GM12878 (cell line): ENCODE measurements around the gene DMAC2. TPM values are rescaled to one million over a fixed set of nuclear protein-coding genes. Genes with fewer than 3 reads are reported as not detected.
A peak's percentile ranks its signal among the peaks of the same experiment; 100 is the strongest.

Source experiments
- ATAC-seq: fragments of 200-7000 bp; cut with Tn5 transposase; 3 replicates; pipeline ENCODE4 v1.9.1; 2020; ENCODE audit warnings: mild to moderate bottlenecking, moderate library complexity
- Bru-seq: library from RNA; stranded (reverse); fragments of 400-500 nt; gene quantifications from one replicate; lab custom pipeline; 2021; lab: Mats Ljungman, UMichigan
- BruChase-seq, 2 experiments: library from RNA; stranded (reverse); fragments of 400-500 nt; gene quantifications; one replicate each; lab custom pipeline; 2021; lab: Mats Ljungman, UMichigan
- BruUV-seq: library from RNA; stranded (reverse); fragments of 400-500 nt; replicated peaks from 2 replicates; lab custom pipeline; 2021; lab: Mats Ljungman, UMichigan
- CTCF ChIA-PET: fragments of 300-600 bp; sonication (Branson Sonifier 250); formaldehyde crosslinking; extraction: SDS; loops from one replicate; lab custom pipeline; 2021; ENCODE audit warnings: inconsistent platforms; lab: Yijun Ruan, JAX
- POLR2A ChIA-PET: fragments of 350-600 bp; formaldehyde crosslinking; extraction: SDS; loops from one replicate; lab custom pipeline; 2021; ENCODE audit warnings: inconsistent platforms; lab: Charles Lee
- RAD21 ChIA-PET: fragments of 300-600 bp; sonication (Branson Sonifier 250); formaldehyde crosslinking; loops from one replicate; lab custom pipeline; 2023; ENCODE audit warnings: antibody characterized with exemption; ENCODE audit not compliant: unreplicated experiment; lab: Charles Lee
- SMC1A ChIA-PET: fragments of 300-600 bp; sonication (Branson Sonifier 250); formaldehyde crosslinking; loops from one replicate; lab custom pipeline; 2023; ENCODE audit not compliant: unreplicated experiment, uncharacterized antibody; lab: Charles Lee
- DNase-seq: peaks from one replicate; pipeline ENCODE4 v3.0.0-alpha.2; 2011; ENCODE audit warnings: low read depth, low spot score
- FAIRE-seq: peaks from 3 replicates; lab custom pipeline; 2011; peaks lifted over from hg19 to GRCh38; lab: Jason Lieb, UNC
- H2AFZ ChIP-seq: 2 replicates; pipeline ENCODE4 v1.6.0; 2011; ENCODE audit warnings: low read depth, low read length, control low read depth; ENCODE audit not compliant: control insufficient read depth
- H3K27ac ChIP-seq: 2 replicates; pipeline ENCODE4 v1.5.1; 2011; ENCODE audit warnings: control low read depth; ENCODE audit not compliant: control insufficient read depth, insufficient read depth
- H3K27me3 ChIP-seq, 2 experiments: replicated peaks in 1 of 2; 2 replicates each; pipeline versions ENCODE4 v1.6.0 to v1.6.1; 2011; ENCODE audit warnings: low read length in 1 of 2; ENCODE audit not compliant: control insufficient read depth in 2 of 2, insufficient read depth in 2 of 2
- H3K36me3 ChIP-seq, 2 experiments: 2 replicates each; pipeline ENCODE4 v1.5.1; 2011; ENCODE audit warnings: low read length in 1 of 2; ENCODE audit not compliant: control insufficient read depth in 2 of 2, insufficient read depth in 2 of 2
- H3K4me1 ChIP-seq: 2 replicates; pipeline ENCODE4 v1.6.1; 2011; ENCODE audit warnings: mild to moderate bottlenecking, low read length, moderate library complexity, mixed read lengths; ENCODE audit not compliant: control insufficient read depth, insufficient read depth
- H3K4me2 ChIP-seq: 2 replicates; pipeline ENCODE4 v1.6.0; 2011; ENCODE audit warnings: control low read depth; ENCODE audit not compliant: control insufficient read depth, insufficient read depth
- H3K4me3 ChIP-seq: fragments of 200-600 bp; sonication (generic); 2 replicates; pipeline ENCODE4 v1.5.1; 2016
- H3K79me2 ChIP-seq: 2 replicates; pipeline ENCODE4 v1.6.0; 2011; ENCODE audit warnings: low read length; ENCODE audit not compliant: control insufficient read depth, insufficient read depth
- H3K9ac ChIP-seq: 2 replicates; pipeline ENCODE4 v1.8.0; 2011; ENCODE audit warnings: low read length, control low read depth, mixed read lengths; ENCODE audit not compliant: control insufficient read depth, insufficient read depth
- H3K9me3 ChIP-seq: replicated peaks from 3 replicates; pipeline ENCODE4 v1.5.1; 2011; ENCODE audit warnings: mild to moderate bottlenecking, low read length; ENCODE audit not compliant: control insufficient read depth, insufficient read depth
- H4K20me1 ChIP-seq: 2 replicates; pipeline ENCODE4 v1.6.0; 2011; ENCODE audit not compliant: control insufficient read depth, insufficient read depth
- ASH2L ChIP-seq: fragments of 300-600, 200-600 bp; sonication (generic); IDR thresholded peaks from 2 replicates; pipeline ENCODE4 v1.6.1; 2017; ENCODE audit warnings: low read depth, mild to moderate bottlenecking, borderline replicate concordance
- ATF7 ChIP-seq: fragments of 450-650 bp; IDR thresholded peaks from 2 replicates; pipeline ENCODE4 v1.6.1; 2016; ENCODE audit warnings: low read depth, mild to moderate bottlenecking
- CBX5 ChIP-seq: sonication (generic); IDR thresholded peaks from 2 replicates; pipeline ENCODE4 v1.6.1; 2016; ENCODE audit warnings: low read depth, moderate library complexity, mild to moderate bottlenecking, inconsistent platforms
- HDAC6 ChIP-seq: fragments of 200-600 bp; sonication (generic); IDR thresholded peaks from one replicate; pipeline ENCODE4 v1.8.0; 2017; ENCODE audit warnings: antibody characterized with exemption; ENCODE audit not compliant: unreplicated experiment
- LARP7 ChIP-seq: fragments of 450-650 bp; IDR thresholded peaks from 2 replicates; pipeline ENCODE4 v1.6.1; 2017; ENCODE audit warnings: mild to moderate bottlenecking
- PKNOX1 ChIP-seq: fragments of 450-650 bp; IDR thresholded peaks from 2 replicates; pipeline ENCODE4 v1.6.1; 2016; ENCODE audit warnings: mild to moderate bottlenecking
- POLR2AphosphoS5 ChIP-seq: IDR thresholded peaks from 2 replicates; pipeline ENCODE4 v1.6.1; 2011; ENCODE audit warnings: mild to moderate bottlenecking, low read length, inconsistent platforms
- SREBF2 ChIP-seq: IDR thresholded peaks from 2 replicates; pipeline ENCODE4 v1.6.1; 2012; ENCODE audit warnings: mild to moderate bottlenecking, low read length
- SRF ChIP-seq, 2 experiments: IDR thresholded peaks; 2 replicates each; pipeline ENCODE4 v1.6.1; 2011; ENCODE audit warnings: low read depth in 2 of 2, low read length in 2 of 2, mild to moderate bottlenecking in 1 of 2, moderate library complexity in 1 of 2
- YBX1 ChIP-seq: fragments of 450-650 bp; IDR thresholded peaks from 2 replicates; pipeline ENCODE4 v1.6.1; 2016; ENCODE audit warnings: antibody characterized with exemption
- ZBTB33 ChIP-seq: fragments of 450-650 bp; IDR thresholded peaks from 2 replicates; pipeline ENCODE4 v1.6.1; 2017; ENCODE audit warnings: mild to moderate bottlenecking
- ZNF384 ChIP-seq: IDR thresholded peaks from 2 replicates; pipeline ENCODE4 v1.6.1; 2012; ENCODE audit warnings: low read depth, mild to moderate bottlenecking, low read length, improper control_type of control experiment, borderline replicate concordance
- ZZZ3 ChIP-seq: IDR thresholded peaks from 2 replicates; pipeline ENCODE4 v1.6.1; 2011; ENCODE audit warnings: low read depth; ENCODE audit not compliant: control insufficient read depth, insufficient read length
- WGBS: methylation state at CpG from one replicate; pipeline ENCODE4 v1.1.6; 2016; ENCODE audit warnings: low lambda C conversion rate; ENCODE audit not compliant: insufficient replicate concordance, insufficient coverage; ENCODE audit errors: missing lambda C conversion rate; 5-methylcytosine and 5-hydroxymethylcytosine counted together
- in situ Hi-C: fragments of 300-500 bp; cut with MboI; formaldehyde crosslinking; loops from 9 replicates; pipeline ENCODE4 v1.14.3; 2018; ENCODE audit warnings: mixed read lengths
- intact Hi-C: fragments of 100-400 bp; cut with micrococcal nuclease; formaldehyde crosslinking; loops from one replicate; pipeline ENCODE4 v1.14.2; 2022; ENCODE audit not compliant: unreplicated experiment
- long read RNA-seq, 2 experiments: library from polyadenylated mRNA; unstranded; transcript quantifications; one replicate each; pipeline ENCODE4 v2.0.0, GENCODE V29; 2019 to 2020
- polyA minus RNA-seq, 3 experiments: library from RNA; depleted of rRNA, polyadenylated mRNA; stranded (reverse); fragments of >200 nt; gene quantifications; 2 replicates each; pipeline ENCODE4 v1.2.3, GENCODE V29; 2011
- polyA plus RNA-seq, 11 experiments: library from polyadenylated mRNA; depleted of rRNA in 4 of 11; unstranded in 6 of 11; stranded (reverse) in 5 of 11; fragments of >200 nt; fragmentation: Nextera tagmentation in 4 of 11; fragmentation: Illumina TruSeq in 1 of 11; extraction: Ambion mirVana in 4 of 11; extraction: Trizol in 1 of 11; gene quantifications; 1 replicate in 1 of 11; 2 replicates in 10 of 11; pipeline versions ENCODE4 v1.2.1 to v1.2.3, GENCODE V29; 2011 to 2016; ENCODE audit warnings: inconsistent platforms in 2 of 11, missing spikeins in 2 of 11, low read depth in 1 of 11
- total RNA-seq, 4 experiments: library from RNA; depleted of rRNA in 3 of 4; stranded (reverse); fragments of >200 nt in 3 of 4; fragmentation: Illumina TruSeq in 1 of 4; extraction: Trizol in 1 of 4; gene quantifications; 2 replicates each; pipeline versions ENCODE4 v1.2.1 to v1.2.3, GENCODE V29; 2013 to 2021

DMAC2 gene
- total RNA-seq (2013; cell fraction: nucleolus; rRNA removed): 10.3 and 10.4 TPM in 2 replicates
- total RNA-seq (2014; rRNA removed): 43.1 and 43.2 TPM in 2 replicates
- total RNA-seq (2014; rRNA removed; fragmentation: Illumina TruSeq; extraction: Trizol): 30.4 and 35.3 TPM in 2 replicates
- 45.6 and 48.3 TPM in 2 replicates for total RNA-seq (2021)
- 20.5 TPM for polyA plus RNA-seq (2011; ENCODE audit: low read depth)
- polyA plus RNA-seq (2011; rRNA removed): 34.0 and 42.2 TPM in 2 replicates
- polyA plus RNA-seq (2011; cell fraction: cytosol; rRNA removed): 74.4 and 76.4 TPM in 2 replicates
- 39.3 and 47.7 TPM in 2 replicates for polyA plus RNA-seq (2011; cell fraction: nucleus; rRNA removed)
- 31.8 and 38.7 TPM in 2 replicates for polyA plus RNA-seq (2012)
- 17.9 and 38.1 TPM in 2 replicates for polyA plus RNA-seq (2014; fragmentation: Illumina TruSeq; extraction: Trizol)
- polyA plus RNA-seq (2014; fragmentation: Nextera tagmentation; extraction: Ambion mirVana): 10 to 100 TPM; 10.8 to 14.8 TPM
- polyA plus RNA-seq (2014; rRNA removed): 52.7 and 57.2 TPM in 2 replicates
- 10 to 100 TPM; 45.4 to 54.3 TPM for polyA plus RNA-seq (2016; fragmentation: Nextera tagmentation; extraction: Ambion mirVana)
- 39.6 and 53.1 TPM in 2 replicates for polyA minus RNA-seq (2011; rRNA and poly(A)+ RNA removed)
- 20.3 and 20.7 TPM in 2 replicates for polyA minus RNA-seq (2011; cell fraction: cytosol; rRNA and poly(A)+ RNA removed)
- 5.3 and 8.1 TPM in 2 replicates for polyA minus RNA-seq (2011; cell fraction: nucleus; rRNA and poly(A)+ RNA removed)
- Bru-seq, nascent RNA: percentile 71 among the genes with signal in this experiment
- percentile 77 among the genes with signal in this experiment for BruChase-seq, experiment 1, labeled RNA remaining after a 6-hour chase
- percentile 71 among the genes with signal in this experiment for BruChase-seq, experiment 2, labeled RNA remaining after a 2-hour chase
- long read RNA-seq, experiment 1, transcript DMAC2-204 (4 exons, 1,454 nt): minor isoform, 5 of 50 reads
- long read RNA-seq, experiment 1, transcript DMAC2-208 (5 exons, 979 nt): minor isoform, 7 of 50 reads
- long read RNA-seq, experiment 1, transcript DMAC2-201 (6 exons, 1,692 nt): major isoform, 19 of 50 reads
- long read RNA-seq, experiment 1, partial matches to known transcripts: 8 of 50 reads
- long read RNA-seq, experiment 1, other reads (novel, unspliced or antisense): 4 of 50 reads
- long read RNA-seq, experiment 2, transcript DMAC2-208 (5 exons, 979 nt): minor isoform, 25 of 100 reads
- long read RNA-seq, experiment 2, transcript DMAC2-204 (4 exons, 1,454 nt): minor isoform, 7 of 100 reads
- long read RNA-seq, experiment 2, transcript DMAC2-210 (5 exons, 1,622 nt): minor isoform, 8 of 100 reads
- long read RNA-seq, experiment 2, transcript DMAC2-201 (6 exons, 1,692 nt): major isoform, 49 of 100 reads
- long read RNA-seq, experiment 2, partial matches to known transcripts: 2 of 100 reads
- long read RNA-seq, experiment 2, other reads (novel, unspliced or antisense): 6 of 100 reads

- in situ Hi-C loops: loop anchor here (10.0 kb wide), 2 partner anchors 95 to 135 kb away; partner anchors contain the start of gene CEACAM21
- WGBS: under 1% methylated on average over 40 of the region's 40 CpGs
- RAD21 ChIA-PET: interaction anchor here (0.6 to 1.7 kb wide), 16 partner anchors 9 to 235 kb away, joined by 3 to 14 read pairs (median 4); partner anchors contain the start of genes B3GNT8 and B9D2
- peak; percentile 98 for ATAC-seq
- peak within 1 kb of the TSS; percentile 85 for H3K27ac ChIP-seq
- intact Hi-C loops: loop anchor here (5.0 kb wide), 1 partner anchor 237 kb away; no protein-coding TSS in a partner anchor
- peak within 1 kb of the TSS; percentile 92 for H3K4me3 ChIP-seq
- H3K79me2 ChIP-seq: peaks cover 2% of the 10 kb centered on the region
- POLR2A ChIA-PET: interaction anchor here (0.5 to 1.6 kb wide), 12 partner anchors 11 to 819 kb away, joined by 3 to 7 read pairs (median 3); partner anchors contain the start of genes CCDC97, CEACAM21 and HNRNPUL1
- no peaks in the 10 kb centered on the region; the same call in 1 of the 2 replicates for H3K4me1 ChIP-seq
- peak; percentile 99 for FAIRE-seq
- peak within 1 kb of the TSS; percentile 89 for H3K9ac ChIP-seq
- H3K4me2 ChIP-seq: peak within 1 kb of the TSS; percentile 72
- CTCF ChIA-PET: interaction anchor here (0.6 to 3.3 kb wide), 28 partner anchors 8 to 805 kb away, joined by 3 to 22 read pairs (median 4); partner anchors contain the start of genes B9D2, CEACAM21 and TGFB1
- H4K20me1 ChIP-seq: no peaks in the 10 kb centered on the region
- BruUV-seq: no TSS peak
- H3K27me3 ChIP-seq: no peaks in the 10 kb centered on the region
- SMC1A ChIA-PET: interaction anchor here (0.7 to 2.1 kb wide), 16 partner anchors 9 to 355 kb away, joined by 3 to 8 read pairs (median 3); partner anchors contain the start of genes B9D2 and CEACAM21
- H2AFZ ChIP-seq: peak within 1 kb of the TSS; percentile 95
- H3K36me3 ChIP-seq: no peaks in the 10 kb centered on the region; a peak in 1 of 4 replicates
- DNase-seq: peak; percentile 89
- no peaks in the 10 kb centered on the region for H3K9me3 ChIP-seq
- TF ChIP-seq SREBF2 (no peak), LARP7 (no peak), ATF7 (peak; percentile 52; the same call in 1 of the 2 replicates), SRF (IDR thresholded peaks at IDR 0.05; ENCODE audit: low read depth in 2 of 2, low read length in 2 of 2) (no peak), ZNF384 (no peak), ZZZ3 (no peak), HDAC6 (no peak), PKNOX1 (peak; percentile 84), POLR2AphosphoS5 (peak; percentile 89), CBX5 (0 out of 2 replicates have a peak, but pooled peaks have one; percentile 73), ASH2L (peak; percentile 60; the same call in 1 of the 2 replicates), ZBTB33 (no peak), YBX1 (no peak)
Observed at GRCh38 chr19:41439441-41440222, at the start of gene DMAC2. TSS of gene DMAC2 (minus strand) at chr19:41439912. CDS start at chr19:41439899, 13 bp downstream.
